Fibroblast of mammary gland (primary cell): ENCODE results near the gene KIF6.

Experiments
- DNase-seq: peaks from one replicate; pipeline ENCODE4 v3.0.0-alpha.2; 2010; ENCODE audit warnings: low read depth
- H3K4me3 ChIP-seq: 2 replicates; pipeline ENCODE4 v1.5.1; 2011; ENCODE audit warnings: low read depth, mild to moderate bottlenecking, low read length, moderate library complexity; ENCODE audit not compliant: control insufficient read depth
- CTCF ChIP-seq: conservative IDR thresholded peaks from 2 replicates; pipeline ENCODE4 v1.5.1; 2011; ENCODE audit warnings: low read depth, low read length, inconsistent platforms; ENCODE audit not compliant: control insufficient read depth, insufficient read depth

Gene KIF6

GRCh38 chr6:39366931-39367618 lies 358.1 kb downstream of the KIF6 start:
- H3K4me3 ChIP-seq = no peak overlapping the region
- DNase-seq = no peak
- no peak for TF ChIP-seq CTCF

GRCh38 chr6:39365281-39366074 lies 359.7 kb downstream of the KIF6 start:
- H3K4me3 ChIP-seq = no peak overlapping the region
- TF ChIP-seq CTCF = no peak
- peak; percentile 63 for DNase-seq

GRCh38 chr6:39363280-39363679 lies 361.9 kb downstream of the KIF6 start:
- DNase-seq = no peak
- H3K4me3 ChIP-seq = no peak overlapping the region

GRCh38 chr6:39362487-39362865 lies 362.7 kb downstream of the KIF6 start:
- H3K4me3 ChIP-seq = no peak overlapping the region
- no peak for TF ChIP-seq CTCF
- no peak for DNase-seq

More at GRCh38 chr6:39363280-39363679, 361.9 kb downstream of the KIF6 start:
- no peak for TF ChIP-seq CTCF

GRCh38 chr6:39361657-39362486 lies 363.3 kb downstream of the KIF6 start:
- no peak overlapping the region for H3K4me3 ChIP-seq
- TF ChIP-seq CTCF = peak; percentile 81
- DNase-seq = peak; percentile 62

GRCh38 chr6:39360378-39360777 lies 364.8 kb downstream of the KIF6 start:
- TF ChIP-seq CTCF = no peak
- no peak overlapping the region for H3K4me3 ChIP-seq
- no peak for DNase-seq
